ENCODE measurements around the gene HACL1. TPM values are rescaled to one million over a fixed set of nuclear protein-coding genes. Genes with fewer than 3 reads are reported as not detected.

Gene HACL1
- total RNA-seq, 2 experiments from 2014 or later, result 29.9 to 30.0 TPM

DNA sequence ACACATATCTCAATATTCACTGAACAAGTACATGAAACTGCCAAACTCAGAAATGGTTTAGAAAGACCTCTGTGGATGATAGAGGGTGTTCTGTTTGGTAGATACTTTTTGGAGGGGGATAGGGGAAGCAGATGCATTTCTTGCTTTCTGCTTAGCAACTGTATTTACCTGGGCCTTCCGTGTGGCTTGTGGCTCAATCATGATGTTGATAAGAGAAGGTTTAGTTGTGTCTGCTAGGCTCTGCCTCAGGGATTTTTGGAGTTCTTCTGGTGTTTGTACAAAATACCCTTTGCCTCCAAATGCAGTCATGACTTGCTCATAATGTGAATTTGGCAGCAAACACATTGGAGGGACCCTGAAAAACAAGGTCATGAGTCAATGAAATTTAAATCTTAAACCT lies 38.2 kb downstream of the HACL1 start:
- peaks cover 6% of the 10 kb centered on the region for H3K4me1 Mint-ChIP-seq (ENCODE audit: low read depth)
- H3K27ac Mint-ChIP-seq, result no peak overlapping the region
- ChIA-PET POLR2A (no interaction called here), CTCF (no interaction called here)
- H3K9me3 Mint-ChIP-seq, result no peaks in the 10 kb centered on the region
- intact Hi-C loops (cut with micrococcal nuclease), result no loop called here
- DNase-seq, result no peak
- H3K4me3 Mint-ChIP-seq, result no peak overlapping the region
- H3K27me3 Mint-ChIP-seq, result no peaks in the 10 kb centered on the region
- H3K36me3 Mint-ChIP-seq, result peaks cover 20% of the 10 kb centered on the region

DNA sequence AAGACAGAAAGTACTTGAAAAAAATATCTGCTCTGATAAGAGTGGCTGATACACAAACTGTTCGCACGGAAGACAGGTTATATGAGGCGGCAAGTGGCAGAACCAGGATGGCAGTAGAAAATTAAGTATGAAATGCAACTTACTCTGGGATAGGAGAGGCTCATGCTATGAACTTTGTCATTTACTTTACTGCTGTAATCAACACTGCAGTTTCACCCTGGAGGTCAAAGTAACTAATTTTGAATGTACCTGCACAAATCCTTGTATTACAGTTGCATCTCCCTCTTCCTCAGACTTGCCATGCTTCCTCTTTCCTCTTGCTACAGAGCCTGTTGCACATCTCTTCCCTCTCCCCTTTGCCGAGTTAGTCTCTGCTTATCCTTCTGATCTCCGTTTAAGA lies 38.8 kb downstream of the HACL1 start:
- Mint-ChIP-seq H3K27me3 (no peaks in the 10 kb centered on the region), H3K4me1 (ENCODE audit: low read depth) (peaks cover 6% of the 10 kb centered on the region), H3K9me3 (no peaks in the 10 kb centered on the region), H3K36me3 (peaks cover 16% of the 10 kb centered on the region), H3K4me3 (no peak overlapping the region), H3K27ac (no peak overlapping the region)
- DNase-seq, result no peak
- intact Hi-C loops (cut with micrococcal nuclease), result no loop called here
- CTCF ChIA-PET, result no interaction called here
- POLR2A ChIA-PET, result no interaction called here

- intact Hi-C loops (cut with micrococcal nuclease), result no loop called here
Measured at GRCh38 chr3:15558581-15558980, 42.8 kb downstream of the HACL1 start.

DNA sequence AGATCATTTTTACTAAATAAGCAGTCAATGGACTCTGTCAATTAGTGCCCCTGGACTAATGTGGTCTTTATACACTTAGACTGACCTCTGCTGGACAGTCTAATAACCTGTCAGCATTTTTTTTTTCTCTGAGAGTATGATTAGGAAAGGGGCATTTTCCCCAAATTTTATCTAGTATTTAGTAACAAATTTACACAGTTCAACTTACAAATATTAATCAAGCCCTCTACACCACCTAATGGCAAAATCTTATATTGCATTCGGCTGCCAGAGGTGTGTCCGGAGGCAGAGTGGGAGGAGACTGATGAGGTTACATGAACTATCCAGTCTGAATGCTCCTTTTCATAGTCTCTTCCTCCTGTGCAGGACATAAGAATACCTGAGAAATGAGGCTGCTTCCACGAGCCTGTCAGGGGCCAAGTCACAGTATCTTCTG lies 43.8 kb downstream of the HACL1 start:
- Mint-ChIP-seq H3K4me3 (no peak overlapping the region), H3K27ac (no peak overlapping the region), H3K9me3 (no peaks in the 10 kb centered on the region), H3K27me3 (no peaks in the 10 kb centered on the region), H3K4me1 (ENCODE audit: low read depth) (peaks cover 21% of the 10 kb centered on the region), H3K36me3 (no peaks in the 10 kb centered on the region)
- intact Hi-C loops (cut with micrococcal nuclease), result loop anchor here (1.0 to 2.0 kb wide), 5 partner anchors 21 to 355 kb away; no protein-coding TSS in a partner anchor
- CTCF ChIA-PET, result interaction anchor here (0.7 to 3.3 kb wide), 14 partner anchors 21 to 438 kb away, joined by 3 to 39 read pairs (median 4); partner anchors contain the start of gene CAPN7
- POLR2A ChIA-PET, result no interaction called here
- DNase-seq, result peak; percentile 75

More at GRCh38 chr3:15558581-15558980, 42.8 kb downstream of the HACL1 start:
- peaks cover 2% of the 10 kb centered on the region for H3K36me3 Mint-ChIP-seq
- H3K4me1 Mint-ChIP-seq (ENCODE audit: low read depth), result peaks cover 21% of the 10 kb centered on the region
- no peak overlapping the region for H3K27ac Mint-ChIP-seq
- ChIA-PET POLR2A (no interaction called here), CTCF (interaction anchor here (1.0 to 3.3 kb wide), 5 partner anchors 128 to 358 kb away, joined by 3 to 39 read pairs (median 7); partner anchors contain the start of gene CAPN7)
- no peaks in the 10 kb centered on the region for H3K27me3 Mint-ChIP-seq
- H3K4me3 Mint-ChIP-seq, result no peak overlapping the region
- no peak for DNase-seq
- no peaks in the 10 kb centered on the region for H3K9me3 Mint-ChIP-seq

DNA sequence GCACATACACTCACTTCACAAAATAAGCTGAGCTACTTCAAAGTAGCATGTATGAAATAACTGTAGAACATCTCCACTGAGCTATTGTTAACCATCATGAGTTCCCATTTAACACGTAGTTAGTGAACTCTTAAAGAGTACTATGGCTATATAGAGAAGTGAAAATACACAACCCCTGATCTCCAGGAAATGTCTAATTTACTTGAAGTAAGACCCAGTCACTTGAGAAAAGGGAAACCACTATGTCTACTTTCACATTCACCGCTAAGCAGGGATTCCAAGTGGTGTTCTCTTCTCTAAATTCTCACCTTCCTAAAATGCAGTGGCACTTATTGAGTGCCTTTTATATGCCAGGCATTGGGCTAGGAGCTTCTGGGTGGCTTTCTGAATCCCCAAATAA lies 44.9 kb downstream of the HACL1 start:
- no peak for DNase-seq
- CTCF ChIA-PET, result interaction anchor here (0.6 to 3.3 kb wide), 22 partner anchors 13 to 437 kb away, joined by 3 to 39 read pairs (median 4); partner anchors contain the start of gene CAPN7
- no peaks in the 10 kb centered on the region for H3K27me3 Mint-ChIP-seq
- intact Hi-C loops (cut with micrococcal nuclease), result loop anchor here (2.0 kb wide), 2 partner anchors 20 to 288 kb away; no protein-coding TSS in a partner anchor
- H3K27ac Mint-ChIP-seq, result no peak overlapping the region
- POLR2A ChIA-PET, result no interaction called here
- H3K4me3 Mint-ChIP-seq, result no peak overlapping the region
- no peaks in the 10 kb centered on the region for H3K9me3 Mint-ChIP-seq
- H3K4me1 Mint-ChIP-seq (ENCODE audit: low read depth), result peaks cover 21% of the 10 kb centered on the region
- H3K36me3 Mint-ChIP-seq, result no peaks in the 10 kb centered on the region

DNA sequence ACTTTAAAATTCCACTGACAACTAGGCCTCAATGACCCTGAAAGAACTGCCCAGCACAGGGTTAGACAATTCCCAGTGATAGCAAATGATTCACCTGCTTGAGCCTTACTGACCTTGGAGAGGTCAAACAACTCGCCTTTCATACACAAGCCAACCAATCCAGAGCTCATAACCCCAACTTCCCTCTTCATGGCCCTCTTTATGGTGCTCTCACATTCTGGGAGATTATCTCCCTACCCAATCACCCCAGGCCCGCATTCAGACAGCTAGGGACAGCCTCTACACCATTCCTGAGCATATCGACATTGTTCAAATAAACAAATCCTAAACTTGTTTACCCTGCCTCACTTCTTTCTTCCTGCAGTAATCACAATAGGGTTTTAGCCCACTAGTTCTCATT lies 47.6 kb downstream of the HACL1 start:
- H3K27ac Mint-ChIP-seq, result no peak overlapping the region
- intact Hi-C loops (cut with micrococcal nuclease), result no loop called here
- POLR2A ChIA-PET, result no interaction called here
- CTCF ChIA-PET, result interaction anchor here (0.5 to 1.5 kb wide), 3 partner anchors 39 to 586 kb away, joined by 3 to 5 read pairs (median 3); no protein-coding TSS in a partner anchor
- H3K4me3 Mint-ChIP-seq, result no peak overlapping the region
- H3K9me3 Mint-ChIP-seq, result no peaks in the 10 kb centered on the region
- H3K36me3 Mint-ChIP-seq, result peaks cover 6% of the 10 kb centered on the region
- H3K4me1 Mint-ChIP-seq (ENCODE audit: low read depth), result peaks cover 21% of the 10 kb centered on the region
- H3K27me3 Mint-ChIP-seq, result no peaks in the 10 kb centered on the region
- no peak for DNase-seq

GRCh38 chr3:15551902-15552301 lies 49.5 kb downstream of the HACL1 start:
- intact Hi-C loops (cut with micrococcal nuclease), result no loop called here
- no peaks in the 10 kb centered on the region for H3K27me3 Mint-ChIP-seq
- peaks cover 6% of the 10 kb centered on the region for H3K36me3 Mint-ChIP-seq
- H3K4me3 Mint-ChIP-seq, result no peak overlapping the region
- POLR2A ChIA-PET, result no interaction called here
- no peak for DNase-seq
- H3K9me3 Mint-ChIP-seq, result peaks cover 4% of the 10 kb centered on the region
- no peak overlapping the region for H3K27ac Mint-ChIP-seq
- CTCF ChIA-PET, result no interaction called here
- peaks cover 12% of the 10 kb centered on the region for H3K4me1 Mint-ChIP-seq (ENCODE audit: low read depth)

- POLR2A ChIA-PET, result no interaction called here
- Mint-ChIP-seq H3K36me3 (peaks cover 9% of the 10 kb centered on the region), H3K9me3 (peaks cover 8% of the 10 kb centered on the region), H3K27me3 (no peaks in the 10 kb centered on the region), H3K4me1 (ENCODE audit: low read depth) (no peaks in the 10 kb centered on the region), H3K27ac (no peak overlapping the region), H3K4me3 (no peak overlapping the region)
- CTCF ChIA-PET, result interaction anchor here (0.6 kb wide), 1 partner anchor 348 kb away, joined by 3 read pairs; no protein-coding TSS in a partner anchor
- intact Hi-C loops (cut with micrococcal nuclease), result no loop called here
- DNase-seq, result no peak
Measured at GRCh38 chr3:15549846-15550245, 51.5 kb downstream of the HACL1 start.

DNA sequence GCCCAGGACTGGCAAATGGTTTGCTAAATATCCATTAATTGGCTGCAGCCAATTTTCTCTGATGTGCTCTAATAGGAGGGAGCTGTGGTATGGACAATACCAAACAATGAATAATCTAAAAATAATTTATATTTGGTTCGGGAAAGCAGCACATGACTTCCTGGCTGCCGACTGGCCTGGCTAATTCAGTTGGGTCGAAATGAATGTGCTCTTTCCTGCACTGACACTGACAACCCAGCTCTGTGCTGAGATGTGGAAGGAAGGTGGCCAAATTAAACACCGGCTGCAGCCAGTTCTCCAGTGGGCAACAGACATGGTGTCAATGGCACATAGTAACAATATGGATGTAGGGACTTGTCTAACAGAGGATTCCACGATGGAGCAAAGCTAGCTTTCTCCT lies 58.8 kb downstream of the HACL1 start:
- no peak overlapping the region for H3K27ac Mint-ChIP-seq
- peaks cover 5% of the 10 kb centered on the region for H3K9me3 Mint-ChIP-seq
- no peak overlapping the region for H3K4me3 Mint-ChIP-seq
- ChIA-PET CTCF (interaction anchor here (0.9 to 1.1 kb wide), 2 partner anchors 14 to 17 kb away, joined by 3 to 4 read pairs; no protein-coding TSS in a partner anchor), POLR2A (no interaction called here)
- intact Hi-C loops (cut with micrococcal nuclease), result no loop called here
- peaks cover 22% of the 10 kb centered on the region for H3K4me1 Mint-ChIP-seq (ENCODE audit: low read depth)
- no peak for DNase-seq
- H3K36me3 Mint-ChIP-seq, result peaks cover 3% of the 10 kb centered on the region
- no peaks in the 10 kb centered on the region for H3K27me3 Mint-ChIP-seq

GRCh38 chr3:15541371-15541770 lies 60.0 kb downstream of the HACL1 start:
- Mint-ChIP-seq H3K36me3 (no peaks in the 10 kb centered on the region), H3K4me1 (ENCODE audit: low read depth) (peaks cover 35% of the 10 kb centered on the region), H3K27ac (no peak overlapping the region), H3K9me3 (no peaks in the 10 kb centered on the region), H3K4me3 (no peak overlapping the region), H3K27me3 (no peaks in the 10 kb centered on the region)
- intact Hi-C loops (cut with micrococcal nuclease), result no loop called here
- POLR2A ChIA-PET, result no interaction called here
- CTCF ChIA-PET, result no interaction called here
- no peak for DNase-seq

DNA sequence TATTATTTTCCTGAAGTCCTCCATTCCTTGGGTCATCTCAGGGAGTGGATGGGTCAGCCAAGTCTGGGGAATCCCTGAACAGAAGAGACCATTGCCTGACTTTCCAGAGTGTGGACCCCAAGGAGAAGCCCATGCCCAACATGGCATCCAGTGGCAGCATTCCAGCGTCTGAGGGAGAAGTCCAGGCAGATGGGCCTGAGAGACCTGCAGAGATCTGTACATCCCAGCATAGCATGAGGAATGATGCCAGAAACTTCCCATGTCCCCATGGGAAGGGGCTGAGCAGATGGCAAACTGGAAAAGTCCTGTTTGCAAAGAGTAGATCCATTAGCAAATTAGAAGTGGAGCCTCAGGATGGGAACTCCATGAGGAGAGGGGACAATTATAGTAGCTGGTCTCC lies 62.3 kb downstream of the HACL1 start:
- Mint-ChIP-seq H3K4me1 (ENCODE audit: low read depth) (peaks cover 52% of the 10 kb centered on the region), H3K27ac (no peak overlapping the region), H3K27me3 (no peaks in the 10 kb centered on the region), H3K9me3 (no peaks in the 10 kb centered on the region), H3K4me3 (no peak overlapping the region), H3K36me3 (no peaks in the 10 kb centered on the region)
- DNase-seq, result no peak
- CTCF ChIA-PET, result no interaction called here
- POLR2A ChIA-PET, result no interaction called here
- intact Hi-C loops (cut with micrococcal nuclease), result loop anchor here (5.0 kb wide), 1 partner anchor 112 kb away; the partner anchor contains the start of genes EAF1 and METTL6

GRCh38 chr3:15538345-15538744 lies 63.0 kb downstream of the HACL1 start:
- DNase-seq, result peak; percentile 20
- H3K4me3 Mint-ChIP-seq, result no peak overlapping the region

DNA sequence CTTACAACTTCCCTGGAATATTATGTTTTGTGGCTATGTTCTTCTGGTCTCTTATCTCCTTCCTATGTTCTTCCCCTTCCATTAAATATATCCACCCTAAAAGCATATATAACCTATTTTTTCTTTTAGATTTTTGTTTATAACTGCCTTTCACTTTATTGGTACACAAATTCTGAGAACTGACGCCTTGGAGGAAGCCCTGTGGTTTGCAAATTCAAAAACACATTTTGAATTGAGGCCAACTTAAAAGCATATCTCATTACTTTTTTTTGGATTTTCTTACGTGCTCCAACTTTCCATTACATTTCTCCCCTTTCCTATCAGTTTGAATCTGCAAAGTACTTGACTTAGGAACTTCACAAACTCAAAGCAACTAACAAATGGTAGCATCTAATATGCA lies 64.5 kb downstream of the HACL1 start:
- Mint-ChIP-seq H3K9me3 (no peaks in the 10 kb centered on the region), H3K4me3 (no peak overlapping the region), H3K27ac (peak overlapping the region; percentile 21), H3K4me1 (ENCODE audit: low read depth) (peaks cover 52% of the 10 kb centered on the region), H3K27me3 (no peaks in the 10 kb centered on the region), H3K36me3 (no peaks in the 10 kb centered on the region)
- ChIA-PET POLR2A (no interaction called here), CTCF (no interaction called here)
- intact Hi-C loops (cut with micrococcal nuclease), result loop anchor here (2.0 to 5.0 kb wide), 2 partner anchors 20 to 110 kb away; partner anchors contain the start of genes EAF1 and METTL6
- no peak for DNase-seq

More at GRCh38 chr3:15538345-15538744, 63.0 kb downstream of the HACL1 start:
- ChIA-PET CTCF (no interaction called here), POLR2A (no interaction called here)
- H3K9me3 Mint-ChIP-seq, result no peaks in the 10 kb centered on the region
- no peak overlapping the region for H3K27ac Mint-ChIP-seq
- H3K36me3 Mint-ChIP-seq, result no peaks in the 10 kb centered on the region
- intact Hi-C loops (cut with micrococcal nuclease), result loop anchor here (5.0 kb wide), 1 partner anchor 111 kb away; the partner anchor contains the start of genes EAF1 and METTL6
- peaks cover 52% of the 10 kb centered on the region for H3K4me1 Mint-ChIP-seq (ENCODE audit: low read depth)
- no peaks in the 10 kb centered on the region for H3K27me3 Mint-ChIP-seq

Measured in activated CD4-positive, alpha-beta memory T cell treated with anti-CD3 and anti-CD28 coated beads for 36 hours (primary cell).